A673 (cell line): Measurements from ENCODE around the gene APBB1IP. TPM values are rescaled to one million over a fixed set of nuclear protein-coding genes. Genes with fewer than 3 reads are reported as not detected.

Experiments
- BruUV-seq: library from RNA; stranded (reverse); fragments of 400-500 nt; replicated peaks from 2 replicates; lab custom pipeline; 2021; lab: Mats Ljungman, UMichigan
- CTCF ChIA-PET: fragments of 300-600 bp; sonication (Branson Sonifier 250); formaldehyde crosslinking; loops from one replicate; lab custom pipeline; 2022; ENCODE audit warnings: antibody characterized with exemption; lab: Charles Lee
- POLR2A ChIA-PET: fragments of 300-600 bp; sonication (Branson Sonifier 250); formaldehyde crosslinking; loops from one replicate; lab custom pipeline; 2022; ENCODE audit warnings: antibody characterized with exemption; ENCODE audit not compliant: low non-redundant PET; lab: Charles Lee
- DNase-seq: peaks from one replicate; pipeline ENCODE4 v3.0.0-alpha.2; 2015; ENCODE audit warnings: low spot score
- H3K27ac ChIP-seq: fragments of 200-600 bp; sonication (generic); 2 replicates; pipeline ENCODE4 v1.5.1; 2016; ENCODE audit warnings: mixed run types, low read depth, mild to moderate bottlenecking, mixed read lengths, antibody characterized with exemption, low read length; ENCODE audit not compliant: poor library complexity, severe bottlenecking
- H3K27me3 ChIP-seq: fragments of 200-600 bp; sonication (generic); replicated peaks from 2 replicates; pipeline ENCODE4 v1.6.1; 2017; ENCODE audit warnings: mixed run types, low read depth, mild to moderate bottlenecking, mixed read lengths, antibody characterized with exemption, low read length; ENCODE audit not compliant: insufficient read depth, poor library complexity
- H3K36me3 ChIP-seq: fragments of 200-600 bp; sonication (generic); 2 replicates; pipeline ENCODE4 v1.6.1; 2016; ENCODE audit warnings: mixed run types, mild to moderate bottlenecking, mixed read lengths, antibody characterized with exemption, low read length; ENCODE audit not compliant: insufficient read depth, poor library complexity, severe bottlenecking
- H3K4me1 ChIP-seq: fragments of 200-600 bp; sonication (generic); 2 replicates; pipeline ENCODE4 v1.6.1; 2017; ENCODE audit warnings: mixed run types, mild to moderate bottlenecking, mixed read lengths, antibody characterized with exemption, low read length; ENCODE audit not compliant: insufficient read depth, poor library complexity, severe bottlenecking
- H3K4me3 ChIP-seq: fragments of 200-600 bp; sonication (generic); 2 replicates; pipeline ENCODE4 v1.5.1; 2016; ENCODE audit warnings: low read depth, mixed run types, mild to moderate bottlenecking, mixed read lengths, low read length; ENCODE audit not compliant: poor library complexity, severe bottlenecking
- H3K9me3 ChIP-seq: fragments of 200-600 bp; sonication (generic); 2 replicates; pipeline ENCODE4 v1.6.1; 2016; ENCODE audit warnings: mixed run types, low read depth, mild to moderate bottlenecking, mixed read lengths, antibody characterized with exemption, low read length; ENCODE audit not compliant: poor library complexity, severe bottlenecking
- EZH2 ChIP-seq: fragments of 200-600 bp; sonication (generic); IDR thresholded peaks from 2 replicates; pipeline ENCODE4 v1.6.1; 2017; ENCODE audit warnings: borderline replicate concordance, low read depth, mild to moderate bottlenecking, mixed read lengths, antibody characterized with exemption, low read length; ENCODE audit not compliant: poor library complexity, severe bottlenecking
- intact Hi-C: fragments of 100-400 bp; cut with micrococcal nuclease; formaldehyde crosslinking; loops from one replicate; pipeline ENCODE4 v1.10.0; 2022; ENCODE audit not compliant: unreplicated experiment
- total RNA-seq: library from RNA; stranded (reverse); gene quantifications from 2 replicates; pipeline ENCODE4 v1.2.3, GENCODE V29; 2021
- TF ChIP-seq, protein P1 (sequence below): fragments of 300-800, 200-600 bp; sonication (generic); conservative IDR thresholded peaks from 2 replicates; pipeline ENCODE4 v1.5.1; 2017; ENCODE audit warnings: low read depth, mild to moderate bottlenecking, antibody characterized with exemption, low read length, moderate library complexity, mixed read lengths

The APBB1IP gene
- total RNA-seq, 1 experiment from 2014 or later = not detected

DNA sequence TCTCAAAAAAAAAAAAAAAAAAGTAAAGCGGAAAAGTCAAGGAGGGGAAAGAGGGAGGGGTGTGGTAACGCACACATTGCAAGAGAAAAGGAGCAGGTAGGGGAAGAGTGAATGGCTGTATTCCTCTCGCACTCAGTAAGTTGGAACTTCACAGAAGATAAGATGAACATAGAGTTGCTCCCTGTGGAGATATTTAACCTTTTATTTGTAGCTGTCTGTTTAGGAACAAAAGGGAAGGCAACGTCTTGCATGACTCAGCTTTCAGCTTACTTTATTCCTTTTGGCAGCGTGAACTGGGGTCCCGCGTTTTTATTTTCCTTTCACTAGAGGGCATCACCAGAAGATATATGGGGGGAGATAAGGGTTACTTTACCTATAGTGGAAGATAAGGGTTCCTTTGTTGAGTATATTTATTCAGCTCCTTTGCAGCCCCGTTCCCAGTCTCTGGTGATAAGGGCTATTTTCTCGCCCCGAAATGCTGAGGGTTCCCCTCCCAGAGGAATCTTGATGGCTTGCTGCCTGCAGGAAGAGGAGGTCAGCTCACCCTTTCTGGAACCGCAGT is 78.5 kb downstream of the APBB1IP start:
- Histone ChIP-seq H3K27ac (no peak overlapping the region), H3K36me3 (no peaks in the 10 kb centered on the region), H3K9me3 (peaks cover 6% of the 10 kb centered on the region), H3K4me1 (no peaks in the 10 kb centered on the region), H3K27me3 (no peaks in the 10 kb centered on the region), H3K4me3 (no peak overlapping the region)
- peak; percentile 15 for DNase-seq
- intact Hi-C loops = no loop called here
- no TSS peak for BruUV-seq
- POLR2A ChIA-PET = no interaction called here
- CTCF ChIA-PET = no interaction called here
- TF ChIP-seq EZH2 = no peak
- TF ChIP-seq, protein P1, sequence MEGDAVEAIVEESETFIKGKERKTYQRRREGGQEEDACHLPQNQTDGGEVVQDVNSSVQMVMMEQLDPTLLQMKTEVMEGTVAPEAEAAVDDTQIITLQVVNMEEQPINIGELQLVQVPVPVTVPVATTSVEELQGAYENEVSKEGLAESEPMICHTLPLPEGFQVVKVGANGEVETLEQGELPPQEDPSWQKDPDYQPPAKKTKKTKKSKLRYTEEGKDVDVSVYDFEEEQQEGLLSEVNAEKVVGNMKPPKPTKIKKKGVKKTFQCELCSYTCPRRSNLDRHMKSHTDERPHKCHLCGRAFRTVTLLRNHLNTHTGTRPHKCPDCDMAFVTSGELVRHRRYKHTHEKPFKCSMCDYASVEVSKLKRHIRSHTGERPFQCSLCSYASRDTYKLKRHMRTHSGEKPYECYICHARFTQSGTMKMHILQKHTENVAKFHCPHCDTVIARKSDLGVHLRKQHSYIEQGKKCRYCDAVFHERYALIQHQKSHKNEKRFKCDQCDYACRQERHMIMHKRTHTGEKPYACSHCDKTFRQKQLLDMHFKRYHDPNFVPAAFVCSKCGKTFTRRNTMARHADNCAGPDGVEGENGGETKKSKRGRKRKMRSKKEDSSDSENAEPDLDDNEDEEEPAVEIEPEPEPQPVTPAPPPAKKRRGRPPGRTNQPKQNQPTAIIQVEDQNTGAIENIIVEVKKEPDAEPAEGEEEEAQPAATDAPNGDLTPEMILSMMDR = no peak

DNA sequence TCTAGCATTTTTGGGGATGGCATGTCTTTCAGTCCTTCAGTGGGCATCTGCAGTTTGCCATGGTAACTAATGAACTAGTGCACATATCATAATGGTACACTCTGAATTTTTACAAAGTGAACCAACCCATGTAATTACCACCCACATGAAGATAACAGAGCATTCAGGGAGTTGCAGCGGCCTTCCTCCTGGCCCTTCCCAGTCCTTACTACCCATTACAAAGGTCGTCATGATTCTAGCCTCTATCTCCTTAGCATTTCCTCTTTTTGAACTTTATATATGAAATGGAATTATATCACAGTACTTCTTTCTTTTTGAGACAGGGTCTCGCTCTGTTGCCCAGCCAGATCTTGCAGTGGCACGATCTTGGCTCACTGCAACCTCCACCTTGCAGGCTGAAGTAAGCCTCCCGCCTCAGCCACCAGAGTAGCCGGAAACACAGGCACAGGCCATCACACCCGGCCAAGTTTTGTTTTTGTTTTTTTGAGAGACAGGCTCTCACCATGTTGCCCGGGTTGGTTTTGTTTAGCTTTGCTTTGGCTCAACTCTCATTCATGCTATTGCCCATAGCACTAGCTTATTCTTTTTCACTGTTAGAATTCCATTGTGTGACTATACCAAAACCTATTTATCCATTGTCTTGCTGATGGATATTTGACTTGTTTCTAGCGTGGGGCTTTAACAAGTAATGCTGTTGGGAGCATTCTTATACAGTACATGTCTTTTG is 79.2 kb downstream of the APBB1IP start:
- ChIA-PET POLR2A (interaction anchor here (0.5 kb wide), 1 partner anchor 32 kb away, joined by 6 read pairs; no protein-coding TSS in a partner anchor), CTCF (no interaction called here)

DNA sequence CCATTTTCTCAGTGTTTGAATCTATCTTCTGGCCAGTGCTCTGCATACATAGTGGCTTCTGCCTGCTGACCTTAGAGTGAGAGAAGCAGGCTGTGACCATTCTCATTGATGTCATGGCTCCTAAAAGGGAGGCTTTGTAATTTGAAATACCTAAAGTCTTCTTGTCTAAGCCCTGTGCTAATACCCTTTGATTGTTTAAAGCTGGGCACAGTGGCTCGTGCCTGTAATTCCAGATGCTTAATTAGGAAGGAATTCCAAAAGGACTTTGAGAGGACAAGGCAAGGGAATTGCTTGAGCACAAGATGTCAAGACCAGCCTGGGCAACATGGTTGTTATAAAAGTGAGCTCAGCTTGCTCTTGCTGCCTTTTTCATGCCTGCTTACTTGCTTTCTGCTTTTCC is 81.7 kb downstream of the APBB1IP start:
- H3K4me1 ChIP-seq = no peaks in the 10 kb centered on the region
- H3K27ac ChIP-seq = no peak overlapping the region
- TF ChIP-seq EZH2 = no peak
- TF ChIP-seq, protein P1 = no peak
- intact Hi-C loops = no loop called here
- CTCF ChIA-PET = no interaction called here
- no peak for DNase-seq
- no peaks in the 10 kb centered on the region for H3K27me3 ChIP-seq
- H3K36me3 ChIP-seq = no peaks in the 10 kb centered on the region
- H3K9me3 ChIP-seq = no peaks in the 10 kb centered on the region
- POLR2A ChIA-PET = no interaction called here
- no peak overlapping the region for H3K4me3 ChIP-seq
- no TSS peak for BruUV-seq

More for the DNA sequence above, 79.2 kb downstream of the APBB1IP start:
- H3K27me3 ChIP-seq = no peaks in the 10 kb centered on the region
- H3K4me1 ChIP-seq = no peaks in the 10 kb centered on the region
- no TSS peak for BruUV-seq
- TF ChIP-seq, protein P1 = no peak
- no peak for TF ChIP-seq EZH2
- H3K4me3 ChIP-seq = no peak overlapping the region
- peaks cover 6% of the 10 kb centered on the region for H3K9me3 ChIP-seq
- intact Hi-C loops = no loop called here
- no peak overlapping the region for H3K27ac ChIP-seq
- H3K36me3 ChIP-seq = no peaks in the 10 kb centered on the region
- DNase-seq = no peak
